RPMI7951 (cell line): Measurements from ENCODE around the gene TOMM7. TPM values are rescaled to one million over a fixed set of nuclear protein-coding genes. Genes with fewer than 3 reads are reported as not detected.

Experiments used
- DNase-seq: peaks from one replicate; pipeline ENCODE4 v3.0.0-alpha.2; 2012; ENCODE audit warnings: low read depth
- total RNA-seq: library from RNA; depleted of rRNA; stranded (reverse); fragments of >200 nt; shearing (Covaris generic); gene quantifications from 2 replicates; pipeline ENCODE4 v1.2.3, GENCODE V29; 2014; rRNA removed

The TOMM7 gene
- total RNA-seq, 1 experiment from 2014 or later: 425 TPM

DNA sequence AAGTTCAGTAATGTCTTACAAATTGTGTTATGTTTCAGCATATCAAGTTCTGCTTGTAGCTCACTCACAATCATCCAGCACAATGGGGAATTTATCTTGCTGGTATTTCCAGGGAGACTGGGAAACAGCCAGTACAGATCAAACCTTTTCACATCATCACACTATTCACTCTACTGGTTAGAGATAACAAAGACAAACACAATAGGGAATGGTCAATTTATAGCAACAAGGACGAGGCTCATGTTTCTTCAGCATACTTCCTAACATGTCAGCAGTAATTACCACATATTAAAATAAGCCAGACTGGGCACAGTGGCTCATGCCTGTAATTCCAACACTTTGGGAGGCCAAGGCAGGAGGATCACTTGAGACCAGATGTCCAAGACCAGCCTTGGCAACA lies 38.3 kb downstream of the TOMM7 start:
- DNase-seq: no peak

DNA sequence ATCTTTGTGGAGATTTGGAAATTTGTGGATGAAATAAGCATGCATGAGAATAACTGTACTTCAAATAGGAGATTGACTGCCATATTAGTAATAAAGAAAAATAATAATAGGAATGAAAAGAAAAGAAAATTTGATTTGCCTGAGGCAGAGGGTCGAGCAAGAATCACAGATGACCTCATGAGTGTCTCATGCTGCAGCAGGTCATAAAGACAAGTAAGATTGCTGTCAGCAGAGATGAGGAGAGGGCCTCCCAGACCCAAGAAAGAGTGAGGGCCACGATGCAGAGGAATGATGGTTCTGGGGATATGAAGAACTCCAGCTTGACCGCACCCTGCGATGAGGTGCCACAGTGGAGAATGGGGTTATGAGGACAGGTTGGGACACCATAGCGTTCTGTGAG lies 39.2 kb downstream of the TOMM7 start:
- DNase-seq: no peak

- peak; percentile 74 for DNase-seq
Observed at GRCh38 chr7:22782616-22783232, 39.9 kb downstream of the TOMM7 start.

DNA sequence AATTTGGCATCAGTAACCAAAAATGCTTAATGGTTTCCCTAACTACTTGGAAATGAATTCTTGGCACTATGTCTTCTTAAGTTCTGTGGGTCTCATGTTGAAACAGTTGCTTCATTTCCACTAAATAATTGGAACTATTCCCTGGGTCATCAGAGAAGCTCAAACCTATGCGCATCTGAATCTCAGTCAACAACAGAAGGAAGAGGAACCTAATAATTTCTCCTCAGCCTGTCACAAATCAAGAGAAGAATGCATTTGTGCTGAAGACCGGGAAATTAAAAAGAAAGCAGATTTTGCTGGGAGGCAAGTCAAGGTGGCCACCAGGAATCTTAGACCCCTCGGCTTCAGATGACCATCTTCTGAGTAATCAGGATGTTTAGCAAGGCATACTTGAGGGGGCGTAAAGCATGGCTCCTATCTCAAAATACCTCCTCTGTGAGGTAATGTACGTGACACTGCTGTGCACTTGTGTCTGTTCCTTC lies 41.4 kb downstream of the TOMM7 start:
- peak; percentile 78 for DNase-seq

DNA sequence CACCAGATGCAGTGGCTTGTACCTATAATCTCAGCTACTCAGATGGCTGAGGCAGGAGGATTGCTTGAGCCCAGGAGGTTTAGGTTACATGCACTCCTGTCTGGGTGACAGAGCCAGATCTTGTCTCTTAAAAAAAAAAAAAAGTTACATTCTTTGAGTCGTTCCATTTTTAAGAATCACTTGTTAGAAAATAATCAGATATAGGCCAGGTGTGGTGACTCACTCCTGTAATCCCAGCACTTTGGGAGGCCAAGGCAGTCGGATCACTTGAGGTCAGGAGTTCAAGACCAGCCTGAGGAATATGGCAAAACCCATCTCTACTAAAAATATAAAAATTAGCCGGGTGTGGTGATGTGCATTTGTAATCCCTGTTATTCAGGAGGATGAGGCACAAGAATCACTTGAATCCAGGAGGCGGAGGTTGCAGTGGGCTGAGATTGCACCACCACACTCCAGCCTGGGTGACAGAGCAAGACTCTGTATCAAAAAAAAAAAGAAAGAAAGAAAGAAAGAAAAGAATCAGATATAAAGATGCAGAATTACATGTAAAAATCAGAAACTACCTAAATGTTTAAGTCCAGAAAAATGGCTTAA lies 42.8 kb downstream of the TOMM7 start:
- DNase-seq: peak; percentile 25

GRCh38 chr7:22776964-22777363 lies 45.7 kb downstream of the TOMM7 start:
- DNase-seq: no peak

DNA sequence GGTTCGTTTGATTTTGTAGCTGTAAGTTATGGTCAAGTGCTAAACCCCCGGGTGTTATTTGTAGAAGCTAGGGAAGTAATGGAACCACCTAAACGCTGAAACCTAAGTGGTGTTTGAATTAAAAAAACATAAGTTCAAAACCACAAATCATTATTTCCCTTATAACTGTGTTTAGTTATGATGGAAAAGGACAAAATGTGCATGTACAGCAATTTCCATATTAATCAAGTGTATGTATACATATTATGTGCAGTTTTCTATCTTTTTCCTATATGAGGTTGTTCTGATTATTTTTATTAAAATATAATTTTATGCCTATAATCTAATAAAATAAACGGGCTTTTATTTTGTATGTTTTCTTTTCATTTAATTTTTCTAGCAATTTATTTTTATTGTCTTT lies 49.8 kb downstream of the TOMM7 start:
- no peak for DNase-seq

DNA sequence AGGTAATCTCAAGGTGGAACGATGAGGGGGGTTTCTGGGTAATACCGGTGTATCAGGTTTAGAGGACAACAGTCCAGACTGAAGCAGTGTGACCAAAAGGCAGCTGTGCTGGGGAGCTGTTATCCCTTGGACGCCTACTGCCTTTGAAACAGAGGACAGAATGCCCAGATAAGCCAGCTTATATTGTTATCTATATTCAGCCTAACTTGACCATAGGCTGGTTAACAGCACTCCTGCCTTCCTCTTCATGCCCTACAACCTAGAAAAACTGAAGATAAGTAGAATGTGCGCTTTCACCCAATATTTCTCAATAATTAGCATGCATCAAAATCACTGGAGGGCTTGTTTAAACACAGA lies 50.8 kb downstream of the TOMM7 start:
- DNase-seq: no peak

DNA sequence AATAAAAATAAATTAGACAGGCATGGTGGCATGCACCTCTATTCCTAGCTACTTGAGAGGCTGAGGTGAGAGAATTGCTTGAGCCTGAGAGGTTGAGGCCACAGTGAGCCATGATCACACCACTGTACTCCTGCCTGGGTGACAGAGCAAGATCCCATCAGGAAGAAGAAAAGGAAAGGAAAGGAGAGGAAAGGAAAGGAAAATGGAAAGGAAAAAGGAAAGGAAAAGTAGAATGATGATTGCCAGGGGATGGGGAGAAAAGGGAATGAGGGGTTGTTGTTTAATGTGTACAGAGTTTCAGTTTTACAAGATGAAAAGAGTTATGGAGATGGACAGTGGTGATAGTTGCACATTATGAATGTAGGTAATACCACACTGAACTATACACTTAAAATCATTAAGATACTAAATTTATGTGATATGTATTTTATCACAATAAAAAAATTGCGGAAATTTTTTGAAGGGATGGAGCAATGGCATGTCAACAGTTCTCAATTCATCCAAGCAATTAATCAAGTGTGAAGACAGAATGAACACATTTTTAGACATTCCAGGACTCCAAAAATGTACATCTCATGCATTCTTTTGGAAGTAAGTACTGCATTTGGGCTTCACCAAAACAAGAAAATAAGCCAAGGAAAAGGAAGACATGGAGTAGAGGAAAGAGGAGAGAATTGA lies 51.3 kb downstream of the TOMM7 start:
- DNase-seq: no peak

DNA sequence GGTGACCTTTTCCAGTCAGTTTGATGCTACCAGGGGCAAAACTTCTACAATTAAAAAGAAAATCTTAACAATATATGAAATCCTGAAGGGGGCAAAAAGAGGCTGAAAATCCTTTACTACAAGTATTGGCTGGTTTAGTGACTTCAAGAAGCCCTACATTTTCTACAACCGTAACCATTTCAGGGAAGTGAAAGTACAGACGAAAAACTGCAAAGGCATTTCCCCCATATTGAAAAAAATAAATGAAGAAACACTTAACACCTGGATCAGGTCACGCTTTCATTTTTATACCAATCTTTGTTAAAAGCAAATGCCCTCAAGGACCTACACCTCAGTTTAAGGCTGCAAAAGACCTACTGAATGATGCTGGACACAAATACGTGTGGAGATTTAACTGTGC lies 57.0 kb downstream of the TOMM7 start:
- no peak for DNase-seq

Other genes with a start within 250 kb of the TOMM7 start
- 11.4 and 14.3 TPM in 2 replicates for gene IL6, start 95.6 kb downstream of the TOMM7 start, total RNA-seq
- gene HYCC1, start 191.3 kb upstream of the TOMM7 start, total RNA-seq: 120 and 150 TPM in 2 replicates